ENCODE data around the gene ADCYAP1R1. TPM values are rescaled to one million over a fixed set of nuclear protein-coding genes. Genes with fewer than 3 reads are reported as not detected.

ADCYAP1R1 gene
- total and polyA plus RNA-seq, 12 donors = 0.22 to 25.0 (median 1.5) TPM

GRCh38 chr7:31082017-31082416 lies 29.9 kb downstream of the ADCYAP1R1 start:
- Histone ChIP-seq H3K9me3 (replicated peaks in 1 of 3) (no peaks in the 10 kb centered on the region), H3K4me3 (no peak overlapping the region)
- DNase-seq = no peak

GRCh38 chr7:31082447-31082846 lies 30.3 kb downstream of the ADCYAP1R1 start:
- peaks cover 0 to 5% of the 10 kb centered on the region in 2 donors for H3K4me1 ChIP-seq (replicated peaks in 1 of 2)
- no peaks in the 10 kb centered on the region for H3K36me3 ChIP-seq (replicated peaks in 1 of 2)
- H3K4me3 ChIP-seq = no peak overlapping the region
- intact Hi-C loops (cut with DNase I) = no loop called here
- TF ChIP-seq POLR2A (IDR thresholded peaks at IDR 0.05) = no peak
- no peak for TF ChIP-seq CTCF (IDR thresholded peaks at IDR 0.05)
- H3K27me3 ChIP-seq = no peaks in the 10 kb centered on the region
- no peak for DNase-seq
- 55 to 77% (median 71%) methylated on average over 4 of the region's 4 CpGs for WGBS, 4 donors
- no peak overlapping the region for H3K27ac ChIP-seq
- no peaks in the 10 kb centered on the region for H3K9me3 ChIP-seq (replicated peaks in 1 of 3)

More at GRCh38 chr7:31082017-31082416, 29.9 kb downstream of the ADCYAP1R1 start:
- TF ChIP-seq CTCF (IDR thresholded peaks at IDR 0.05) = no peak
- no peak for TF ChIP-seq POLR2A (IDR thresholded peaks at IDR 0.05)
- no peak overlapping the region for H3K27ac ChIP-seq
- intact Hi-C loops (cut with DNase I) = no loop called here
- 69 to 81% (median 69%) methylated on average over 12 of the region's 12 CpGs for WGBS, 4 donors
- peaks cover 0 to 5% of the 10 kb centered on the region in 2 donors for H3K4me1 ChIP-seq (replicated peaks in 1 of 2)
- H3K27me3 ChIP-seq = no peaks in the 10 kb centered on the region
- H3K36me3 ChIP-seq (replicated peaks in 1 of 2) = no peaks in the 10 kb centered on the region

- H3K27me3 ChIP-seq = no peaks in the 10 kb centered on the region
- TF ChIP-seq CTCF (IDR thresholded peaks at IDR 0.05) (no peak), POLR2A (IDR thresholded peaks at IDR 0.05) (no peak)
- no peaks in the 10 kb centered on the region for H3K36me3 ChIP-seq (replicated peaks in 1 of 2)
- H3K27ac ChIP-seq = no peak overlapping the region
- intact Hi-C loops (cut with DNase I) = no loop called here
- peaks cover 0 to 5% of the 10 kb centered on the region in 2 donors for H3K4me1 ChIP-seq (replicated peaks in 1 of 2)
- 58 to 73% (median 69%) methylated on average over 5 of the region's 5 CpGs for WGBS, 4 donors
- H3K4me3 ChIP-seq = no peak overlapping the region
- no peaks in the 10 kb centered on the region for H3K9me3 ChIP-seq (replicated peaks in 1 of 3)
- DNase-seq = no peak
Measured at GRCh38 chr7:31083210-31083786, 31.2 kb downstream of the ADCYAP1R1 start.

- no peak overlapping the region for H3K4me3 ChIP-seq
- H3K9me3 ChIP-seq (replicated peaks in 1 of 3) = no peaks in the 10 kb centered on the region
- no peaks in the 10 kb centered on the region for H3K36me3 ChIP-seq (replicated peaks in 1 of 2)
- 92 to 100% (median 99%) methylated on average over 1 of the region's 1 CpG for WGBS, 4 donors
- TF ChIP-seq POLR2A (IDR thresholded peaks at IDR 0.05) (no peak), CTCF (IDR thresholded peaks at IDR 0.05) (no peak)
- H3K4me1 ChIP-seq (replicated peaks in 1 of 2) = peaks cover 0 to 5% of the 10 kb centered on the region in 2 donors
- no peak overlapping the region for H3K27ac ChIP-seq
- no peak for DNase-seq
- no peaks in the 10 kb centered on the region for H3K27me3 ChIP-seq
- intact Hi-C loops (cut with DNase I) = no loop called here
Measured at GRCh38 chr7:31084226-31084625, 32.1 kb downstream of the ADCYAP1R1 start.

Measured in adrenal gland (tissue), 12 donors.